GM06990 (cell line): ENCODE data around the gene YAP1.

Experiments
- DNase-seq: peaks from one replicate; pipeline ENCODE4 v3.0.0-alpha.2; 2011; ENCODE audit not compliant: insufficient read length; ENCODE audit errors: extremely low read depth
- H3K27me3 ChIP-seq: replicated peaks from 2 replicates; pipeline ENCODE4 v1.6.0; 2011; ENCODE audit warnings: low read length; ENCODE audit not compliant: control insufficient read depth, insufficient read depth
- H3K36me3 ChIP-seq: 2 replicates; pipeline ENCODE4 v1.5.1; 2011; ENCODE audit warnings: low read length; ENCODE audit not compliant: control insufficient read depth, insufficient read depth
- H3K4me3 ChIP-seq: replicated peaks from 2 replicates; pipeline ENCODE4 v1.5.1; 2011; ENCODE audit warnings: low read depth, mild to moderate bottlenecking, control low read depth, low read length
- TF ChIP-seq, protein P1 (sequence below): IDR thresholded peaks from 2 replicates; pipeline ENCODE4 v1.5.1; 2011; ENCODE audit warnings: low read length, control low read depth, mild to moderate bottlenecking, inconsistent platforms; ENCODE audit not compliant: insufficient read depth, poor library complexity, severe bottlenecking

YAP1 gene

DNA sequence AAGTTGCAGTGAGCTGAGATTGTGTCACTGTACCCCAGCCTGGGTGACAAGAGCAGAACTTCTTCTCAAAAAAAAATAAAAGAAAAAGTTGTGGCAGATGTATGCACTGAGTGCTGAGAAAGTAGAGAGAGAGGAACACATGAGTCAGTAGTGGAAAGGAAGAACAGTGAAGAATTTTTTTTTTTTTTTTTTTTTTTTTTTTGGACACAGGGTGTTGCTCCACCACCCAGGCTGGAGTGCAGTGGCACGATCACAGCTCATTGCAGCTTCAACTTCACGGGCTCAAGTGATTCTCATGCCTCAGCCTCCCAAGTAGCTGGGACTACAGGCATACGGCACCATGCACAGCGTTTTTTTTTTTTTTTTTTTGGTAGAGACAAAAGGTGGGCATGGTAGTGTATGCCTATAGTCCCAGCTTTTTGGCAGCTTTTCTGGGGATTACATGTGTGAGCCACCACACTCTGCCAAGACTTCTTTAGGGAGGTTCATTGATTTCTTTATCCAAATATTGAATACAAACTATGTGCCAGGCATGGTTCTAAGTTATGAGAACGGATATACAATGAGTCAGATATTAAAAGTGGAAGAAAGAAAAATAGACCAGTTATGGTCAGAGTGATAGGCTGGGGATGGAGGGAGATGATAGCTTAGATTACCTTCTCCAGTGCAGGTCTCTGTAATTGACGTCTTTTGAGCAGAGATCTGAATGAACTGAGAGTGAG, 62.0 kb downstream of the YAP1 start:
- no peak for DNase-seq
- no peak overlapping the region for H3K4me3 ChIP-seq

DNA sequence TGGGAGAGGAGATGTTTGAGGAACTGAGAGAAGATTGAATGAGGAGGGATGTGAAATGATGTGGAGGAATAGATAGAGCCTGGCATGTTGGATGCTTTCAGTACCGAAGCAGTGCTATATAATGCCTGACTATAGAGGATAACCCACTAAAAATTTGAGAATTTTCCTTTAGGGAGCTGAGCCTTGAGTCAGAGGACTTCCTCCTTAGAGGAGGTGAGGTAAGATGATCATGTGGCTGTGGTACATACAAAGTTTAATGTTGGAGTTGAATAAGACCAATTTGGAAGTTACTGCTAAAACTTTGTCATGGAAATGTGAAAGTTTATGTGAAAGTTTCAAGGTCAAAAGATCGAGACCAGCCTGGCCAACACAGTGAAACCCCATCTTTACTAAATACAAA, 66.9 kb downstream of the YAP1 start:
- Histone ChIP-seq H3K27me3 (no peaks in the 10 kb centered on the region), H3K4me3 (no peak overlapping the region), H3K36me3 (no peaks in the 10 kb centered on the region)
- TF ChIP-seq, protein P1, sequence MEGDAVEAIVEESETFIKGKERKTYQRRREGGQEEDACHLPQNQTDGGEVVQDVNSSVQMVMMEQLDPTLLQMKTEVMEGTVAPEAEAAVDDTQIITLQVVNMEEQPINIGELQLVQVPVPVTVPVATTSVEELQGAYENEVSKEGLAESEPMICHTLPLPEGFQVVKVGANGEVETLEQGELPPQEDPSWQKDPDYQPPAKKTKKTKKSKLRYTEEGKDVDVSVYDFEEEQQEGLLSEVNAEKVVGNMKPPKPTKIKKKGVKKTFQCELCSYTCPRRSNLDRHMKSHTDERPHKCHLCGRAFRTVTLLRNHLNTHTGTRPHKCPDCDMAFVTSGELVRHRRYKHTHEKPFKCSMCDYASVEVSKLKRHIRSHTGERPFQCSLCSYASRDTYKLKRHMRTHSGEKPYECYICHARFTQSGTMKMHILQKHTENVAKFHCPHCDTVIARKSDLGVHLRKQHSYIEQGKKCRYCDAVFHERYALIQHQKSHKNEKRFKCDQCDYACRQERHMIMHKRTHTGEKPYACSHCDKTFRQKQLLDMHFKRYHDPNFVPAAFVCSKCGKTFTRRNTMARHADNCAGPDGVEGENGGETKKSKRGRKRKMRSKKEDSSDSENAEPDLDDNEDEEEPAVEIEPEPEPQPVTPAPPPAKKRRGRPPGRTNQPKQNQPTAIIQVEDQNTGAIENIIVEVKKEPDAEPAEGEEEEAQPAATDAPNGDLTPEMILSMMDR, result no peak
- DNase-seq, result no peak

More for the DNA sequence above, 62.0 kb downstream of the YAP1 start:
- no peaks in the 10 kb centered on the region for H3K27me3 ChIP-seq
- TF ChIP-seq, protein P1, result no peak
- no peaks in the 10 kb centered on the region for H3K36me3 ChIP-seq

DNA sequence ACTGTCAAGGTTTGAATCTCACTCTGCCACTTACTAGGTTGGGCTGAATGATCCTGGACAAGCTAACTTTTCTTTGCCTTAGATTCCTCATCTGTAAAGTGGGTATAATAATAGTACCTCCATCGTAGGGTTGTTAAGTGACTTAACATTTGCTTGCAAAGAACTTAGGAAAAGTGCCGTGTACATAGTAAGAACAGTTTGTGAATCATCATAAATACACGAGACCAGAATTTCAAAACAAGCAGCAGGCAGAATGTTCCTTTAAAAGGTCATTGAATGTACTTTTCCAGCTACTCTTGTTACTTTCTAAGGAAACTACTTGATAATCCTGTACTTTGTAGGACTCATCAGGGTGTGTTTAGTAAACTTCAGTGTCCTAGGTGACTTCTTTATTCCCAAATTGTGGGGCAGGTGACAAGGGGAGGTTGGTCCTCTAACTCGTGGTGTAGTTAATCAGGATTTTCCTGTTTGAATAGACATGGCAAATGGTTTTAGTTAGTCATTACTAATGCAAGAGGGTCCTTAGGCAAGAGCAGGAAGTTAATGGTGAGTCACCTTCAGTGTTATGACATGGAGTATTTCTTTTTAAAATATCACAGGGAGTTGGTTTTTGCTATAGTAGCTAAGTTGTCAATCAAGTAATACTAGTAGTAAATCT, 67.9 kb downstream of the YAP1 start:
- no peak overlapping the region for H3K4me3 ChIP-seq
- DNase-seq, result no peak
- H3K36me3 ChIP-seq, result no peaks in the 10 kb centered on the region
- TF ChIP-seq, protein P1, result no peak
- H3K27me3 ChIP-seq, result no peaks in the 10 kb centered on the region

DNA sequence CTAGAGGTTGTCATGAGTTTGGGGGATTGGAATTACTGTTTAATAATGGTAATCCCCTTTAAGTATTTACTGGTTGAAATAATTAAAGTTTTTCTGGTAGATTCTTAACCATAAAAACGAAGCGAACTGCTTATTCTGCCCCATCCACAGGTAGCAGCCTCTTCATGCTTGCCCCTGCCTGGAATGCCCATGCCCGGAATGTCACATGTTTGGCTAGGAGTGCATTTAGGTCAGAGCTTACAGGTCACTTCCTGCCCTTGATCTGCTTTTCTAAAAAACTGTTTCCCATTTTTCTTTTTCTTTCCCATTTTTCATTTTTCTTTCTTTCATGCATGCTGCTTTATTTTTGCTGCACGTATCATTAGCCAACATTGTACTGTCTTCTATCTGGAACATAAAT, 69.1 kb downstream of the YAP1 start:
- H3K36me3 ChIP-seq, result no peaks in the 10 kb centered on the region
- DNase-seq, result no peak
- TF ChIP-seq, protein P1, result no peak
- no peaks in the 10 kb centered on the region for H3K27me3 ChIP-seq
- no peak overlapping the region for H3K4me3 ChIP-seq

DNA sequence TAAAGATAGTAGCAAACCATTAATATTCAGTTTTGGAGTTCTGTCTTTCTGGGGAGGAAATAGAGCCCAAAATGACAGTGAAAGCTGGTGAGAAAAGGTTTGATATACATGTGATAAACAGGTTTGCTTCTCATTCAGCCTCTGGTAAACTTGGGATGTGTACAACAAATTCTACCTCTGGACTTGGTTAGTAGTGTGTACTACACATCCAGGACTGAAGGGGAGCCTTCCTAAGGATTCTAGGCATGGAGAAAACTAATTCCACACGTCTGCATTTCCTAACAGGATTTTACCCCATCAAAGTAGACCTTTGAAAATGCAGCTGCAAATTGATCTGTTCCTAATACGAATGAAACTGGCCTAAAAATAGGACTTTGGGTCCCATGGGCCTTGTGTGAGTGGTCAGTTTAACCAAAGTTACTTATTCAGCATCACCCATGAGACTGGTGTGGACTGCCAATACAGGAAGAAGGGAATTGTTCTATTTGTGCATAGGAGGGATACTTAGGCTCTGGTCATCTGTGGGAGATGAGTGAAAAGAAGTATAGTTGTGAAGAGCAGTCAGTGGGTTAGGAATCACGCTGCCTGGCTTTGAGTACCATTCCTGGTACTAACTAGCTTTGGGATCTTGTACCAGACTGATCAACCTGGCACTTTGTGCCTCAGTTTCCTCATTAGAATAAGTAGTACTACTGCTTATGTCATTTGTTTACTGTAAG, 74.2 kb downstream of the YAP1 start:
- H3K4me3 ChIP-seq, result no peak overlapping the region
- H3K36me3 ChIP-seq, result no peaks in the 10 kb centered on the region
- DNase-seq, result no peak
- TF ChIP-seq, protein P1, result no peak
- no peaks in the 10 kb centered on the region for H3K27me3 ChIP-seq
